Measurements from ENCODE around the gene ANXA4. TPM values are rescaled to one million over a fixed set of nuclear protein-coding genes. Genes with fewer than 3 reads are reported as not detected.

ANXA4 gene
- total RNA-seq, 1 donor from 2014 or later = 250 TPM

DNA sequence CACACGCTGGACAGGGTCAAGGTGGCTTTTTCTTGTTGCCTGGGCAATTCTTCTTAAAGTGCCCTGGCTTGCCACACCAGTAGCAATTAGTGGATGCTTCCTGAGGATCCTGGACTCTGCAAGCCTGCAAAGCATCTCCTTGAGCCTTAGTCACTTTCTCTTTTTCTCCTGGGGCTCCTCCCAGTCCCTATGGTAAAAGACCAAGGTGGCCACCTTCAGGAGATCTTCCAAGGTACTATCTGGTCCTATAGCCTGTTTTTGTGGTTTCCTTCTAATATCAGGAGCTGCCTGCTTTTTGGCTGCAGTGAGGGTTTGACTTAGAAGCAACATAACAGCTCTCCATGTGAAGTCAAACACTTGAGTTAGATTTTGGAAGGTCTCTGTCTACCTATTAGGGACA, 54.2 kb downstream of the ANXA4 start:
- H3K36me3 Mint-ChIP-seq (ENCODE audit: insufficient read depth) = peaks cover 20% of the 10 kb centered on the region
- no peak for TF ChIP-seq CTCF (IDR thresholded peaks at IDR 0.05; ENCODE audit: unreplicated experiment)
- peaks cover 3% of the 10 kb centered on the region for H3K9me3 Mint-ChIP-seq (ENCODE audit: low read depth)
- H3K4me3 Mint-ChIP-seq (ENCODE audit: low read depth) = peak overlapping the region; percentile 82
- H3K27ac Mint-ChIP-seq = peak overlapping the region; percentile 99
- no peaks in the 10 kb centered on the region for H3K27me3 Mint-ChIP-seq
- H3K4me1 Mint-ChIP-seq (ENCODE audit: low read depth) = peaks cover 75% of the 10 kb centered on the region
- DNase-seq (ENCODE audit: low spot score, unreplicated experiment) = no peak

GRCh38 chr2:69797235-69797634, 55.3 kb downstream of the ANXA4 start:
- Mint-ChIP-seq H3K4me3 (ENCODE audit: low read depth) (peak overlapping the region; percentile 82), H3K4me1 (ENCODE audit: low read depth) (peaks cover 75% of the 10 kb centered on the region), H3K36me3 (ENCODE audit: insufficient read depth) (peaks cover 24% of the 10 kb centered on the region), H3K27ac (peak overlapping the region; percentile 99), H3K27me3 (no peaks in the 10 kb centered on the region), H3K9me3 (ENCODE audit: low read depth) (peaks cover 3% of the 10 kb centered on the region)
- TF ChIP-seq CTCF (IDR thresholded peaks at IDR 0.05; ENCODE audit: unreplicated experiment) = no peak
- DNase-seq (ENCODE audit: low spot score, unreplicated experiment) = no peak

GRCh38 chr2:69797836-69798289, 55.9 kb downstream of the ANXA4 start:
- TF ChIP-seq CTCF (IDR thresholded peaks at IDR 0.05; ENCODE audit: unreplicated experiment) = no peak
- Mint-ChIP-seq H3K27ac (peak overlapping the region; percentile 99), H3K27me3 (no peaks in the 10 kb centered on the region), H3K36me3 (ENCODE audit: insufficient read depth) (peaks cover 22% of the 10 kb centered on the region), H3K9me3 (ENCODE audit: low read depth) (peaks cover 3% of the 10 kb centered on the region), H3K4me3 (ENCODE audit: low read depth) (peak overlapping the region; percentile 82), H3K4me1 (ENCODE audit: low read depth) (peaks cover 70% of the 10 kb centered on the region)
- DNase-seq (ENCODE audit: low spot score, unreplicated experiment) = no peak

GRCh38 chr2:69798290-69798908, 56.5 kb downstream of the ANXA4 start:
- no peak for DNase-seq (ENCODE audit: low spot score, unreplicated experiment)
- Mint-ChIP-seq H3K4me1 (ENCODE audit: low read depth) (peaks cover 65% of the 10 kb centered on the region), H3K27ac (peak overlapping the region; percentile 99), H3K36me3 (ENCODE audit: insufficient read depth) (peaks cover 21% of the 10 kb centered on the region), H3K9me3 (ENCODE audit: low read depth) (peaks cover 3% of the 10 kb centered on the region), H3K4me3 (ENCODE audit: low read depth) (peak overlapping the region; percentile 82), H3K27me3 (no peaks in the 10 kb centered on the region)
- no peak for TF ChIP-seq CTCF (IDR thresholded peaks at IDR 0.05; ENCODE audit: unreplicated experiment)

- no peak for DNase-seq (ENCODE audit: low spot score, unreplicated experiment)
- Mint-ChIP-seq H3K4me3 (ENCODE audit: low read depth) (peak overlapping the region; percentile 82), H3K27ac (peak overlapping the region; percentile 99), H3K36me3 (ENCODE audit: insufficient read depth) (peaks cover 23% of the 10 kb centered on the region), H3K4me1 (ENCODE audit: low read depth) (peaks cover 62% of the 10 kb centered on the region), H3K27me3 (no peaks in the 10 kb centered on the region), H3K9me3 (ENCODE audit: low read depth) (peaks cover 3% of the 10 kb centered on the region)
- no peak for TF ChIP-seq CTCF (IDR thresholded peaks at IDR 0.05; ENCODE audit: unreplicated experiment)
Observed at GRCh38 chr2:69798909-69799526, 57.1 kb downstream of the ANXA4 start.
